ENCODE results near the gene ACOX1.

Gene ACOX1

GRCh38 chr17:76008630-76009425, 29.9 kb upstream of the ACOX1 start:
- DNase-seq (ENCODE audit: low read depth) = no peak

- no peak for DNase-seq (ENCODE audit: low read depth)
These were observed 29.2 kb upstream of the ACOX1 start for GRCh38 chr17:76008208-76008607.

GRCh38 chr17:76007850-76008165, 28.8 kb upstream of the ACOX1 start:
- DNase-seq (ENCODE audit: low read depth) = no peak

GRCh38 chr17:76007131-76007849, 28.3 kb upstream of the ACOX1 start:
- no peak for DNase-seq (ENCODE audit: low read depth)

- peak; percentile 66 for DNase-seq (ENCODE audit: low read depth)
These were observed 26.5 kb upstream of the ACOX1 start for GRCh38 chr17:76005263-76006149.

GRCh38 chr17:76004750-76005262, 25.8 kb upstream of the ACOX1 start:
- DNase-seq (ENCODE audit: low read depth) = no peak

- no peak for DNase-seq (ENCODE audit: low read depth)
These were observed 24.9 kb upstream of the ACOX1 start for GRCh38 chr17:76003915-76004314.

GRCh38 chr17:76002100-76002499, 23.1 kb upstream of the ACOX1 start:
- no peak for DNase-seq (ENCODE audit: low read depth)

GRCh38 chr17:76000755-76001521, 22.0 kb upstream of the ACOX1 start, which contains the start of gene CDK3:
Gene CDK3, plus strand, starts transcription at chr17:76000855. Its CDS starts 571 bp downstream, at chr17:76001426.
- DNase-seq (ENCODE audit: low read depth) = no peak

- peak; percentile 27 for DNase-seq (ENCODE audit: low read depth)
These were observed 21.2 kb upstream of the ACOX1 start for GRCh38 chr17:76000016-76000754.

- DNase-seq (ENCODE audit: low read depth) = no peak
These were observed 19.4 kb upstream of the ACOX1 start for GRCh38 chr17:75998327-75998795.

GRCh38 chr17:75996665-75997590, 18.0 kb upstream of the ACOX1 start:
- no peak for DNase-seq (ENCODE audit: low read depth)

- no peak for DNase-seq (ENCODE audit: low read depth)
These were observed 16.5 kb upstream of the ACOX1 start for GRCh38 chr17:75995385-75995925.

- no peak for DNase-seq (ENCODE audit: low read depth)
These were observed 15.9 kb upstream of the ACOX1 start for GRCh38 chr17:75994802-75995370.

GRCh38 chr17:75991396-75991795, 12.4 kb upstream of the ACOX1 start:
- DNase-seq (ENCODE audit: low read depth) = no peak

- DNase-seq (ENCODE audit: low read depth) = no peak
These were observed 8.1 kb upstream of the ACOX1 start for GRCh38 chr17:75987041-75987440.

GRCh38 chr17:75985986-75986385, 7.0 kb upstream of the ACOX1 start:
- DNase-seq (ENCODE audit: low read depth) = no peak

GRCh38 chr17:75983501-75984181, 4.7 kb upstream of the ACOX1 start:
- DNase-seq (ENCODE audit: low read depth) = no peak
